ENCODE measurements around the gene SYT12.

The SYT12 gene

DNA sequence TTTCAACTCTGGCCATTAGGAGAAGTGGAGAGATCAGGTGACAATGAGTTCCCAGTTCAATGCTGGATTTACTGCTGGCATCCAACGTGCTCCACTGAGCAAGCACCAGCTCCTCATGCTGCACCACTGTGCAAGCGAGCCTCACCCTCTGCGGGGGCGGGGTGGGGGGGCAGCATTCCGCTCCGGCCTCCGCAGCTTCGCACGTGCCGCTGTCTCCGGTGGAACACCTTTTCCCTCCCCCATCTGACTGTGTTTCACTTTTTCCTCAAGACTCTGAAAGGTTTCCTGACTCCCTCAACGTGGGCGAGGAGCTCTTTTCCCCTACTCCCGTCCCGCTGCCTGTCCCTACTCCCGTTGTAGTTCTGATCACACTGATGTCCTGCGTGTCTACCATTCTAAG lies 32.9 kb downstream of the SYT12 start:
- Mint-ChIP-seq H3K27me3 (peaks cover 4% of the 10 kb centered on the region), H3K4me3 (peak overlapping the region; percentile 74)

GRCh38 chr11:67056267-67057204 lies 33.6 kb downstream of the SYT12 start, which contains the start of gene RHOD:
RHOD (plus strand) TSS chr11:67056847; CDS start chr11:67056903, 56 bp downstream.
- Mint-ChIP-seq H3K36me3 (no peaks in the 10 kb centered on the region), H3K27me3 (peaks cover 4% of the 10 kb centered on the region), H3K27ac (peak within 1 kb of the TSS; percentile 65), H3K4me1 (peaks cover 13% of the 10 kb centered on the region), H3K4me3 (peak within 1 kb of the TSS; percentile 74), H3K9me3 (no peaks in the 10 kb centered on the region)

More for the DNA sequence above, 32.9 kb downstream of the SYT12 start:
- H3K9me3 Mint-ChIP-seq = no peaks in the 10 kb centered on the region
- no peak overlapping the region for H3K27ac Mint-ChIP-seq
- no peaks in the 10 kb centered on the region for H3K36me3 Mint-ChIP-seq
- H3K4me1 Mint-ChIP-seq = peaks cover 13% of the 10 kb centered on the region

DNA sequence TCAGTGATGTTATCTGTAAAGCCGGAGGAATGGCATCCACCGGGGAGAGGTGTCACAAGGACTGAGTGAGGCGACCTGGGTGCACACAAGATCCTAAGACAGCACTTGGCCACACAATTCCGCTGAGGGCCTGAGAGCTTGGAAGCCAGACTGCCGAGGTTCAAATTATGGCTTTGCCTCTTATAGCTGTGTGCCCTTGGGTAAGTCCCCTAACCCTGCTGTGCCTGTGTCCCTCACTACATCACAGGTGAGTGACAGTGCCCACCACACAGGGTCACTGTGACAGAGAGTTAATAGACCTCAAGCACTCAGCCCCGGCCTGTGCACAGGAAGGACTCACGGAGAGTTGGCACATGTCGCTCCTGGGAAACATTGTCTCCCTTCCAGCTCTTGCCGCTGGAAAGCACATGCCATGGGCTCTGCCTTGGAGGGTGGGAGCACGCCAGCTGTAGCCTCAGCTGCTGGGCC lies 34.3 kb downstream of the SYT12 start:
- no peaks in the 10 kb centered on the region for H3K9me3 Mint-ChIP-seq
- H3K36me3 Mint-ChIP-seq = no peaks in the 10 kb centered on the region
- H3K4me1 Mint-ChIP-seq = peaks cover 13% of the 10 kb centered on the region
- H3K4me3 Mint-ChIP-seq = peak overlapping the region; percentile 64
- H3K27me3 Mint-ChIP-seq = peaks cover 4% of the 10 kb centered on the region
- no peak overlapping the region for H3K27ac Mint-ChIP-seq

GRCh38 chr11:67058506-67058905 lies 35.6 kb downstream of the SYT12 start:
- Mint-ChIP-seq H3K27ac (no peak overlapping the region), H3K4me3 (no peak overlapping the region), H3K4me1 (peaks cover 13% of the 10 kb centered on the region), H3K9me3 (no peaks in the 10 kb centered on the region), H3K27me3 (no peaks in the 10 kb centered on the region), H3K36me3 (no peaks in the 10 kb centered on the region)

DNA sequence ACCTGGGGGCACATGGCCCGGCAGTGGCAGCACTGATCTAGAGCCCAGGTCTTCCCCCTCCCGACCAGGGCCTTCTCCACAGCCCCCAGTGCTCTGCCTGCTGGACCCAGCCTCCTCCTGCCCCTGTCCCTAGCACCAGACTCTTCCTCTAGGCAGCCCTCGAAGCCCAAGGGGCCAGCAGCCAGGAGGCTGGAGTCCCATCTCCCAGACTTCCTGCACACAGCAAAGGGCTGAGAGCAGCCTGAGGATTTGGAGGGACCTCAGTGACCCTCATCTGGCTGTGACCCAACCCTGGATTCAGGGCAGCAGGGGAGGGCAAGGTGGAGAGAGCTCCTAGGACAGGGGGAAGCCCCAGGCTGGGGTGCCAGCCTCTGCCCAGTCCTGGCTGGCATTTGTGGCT lies 36.7 kb downstream of the SYT12 start:
- no peaks in the 10 kb centered on the region for H3K27me3 Mint-ChIP-seq
- H3K4me3 Mint-ChIP-seq = no peak overlapping the region

GRCh38 chr11:67060111-67060522 lies 37.2 kb downstream of the SYT12 start:
- Mint-ChIP-seq H3K4me3 (no peak overlapping the region), H3K27ac (no peak overlapping the region), H3K9me3 (no peaks in the 10 kb centered on the region)

More for the DNA sequence above, 36.7 kb downstream of the SYT12 start:
- H3K27ac Mint-ChIP-seq = no peak overlapping the region
- no peaks in the 10 kb centered on the region for H3K9me3 Mint-ChIP-seq
- H3K4me1 Mint-ChIP-seq = peaks cover 13% of the 10 kb centered on the region
- H3K36me3 Mint-ChIP-seq = no peaks in the 10 kb centered on the region

GRCh38 chr11:67062526-67063373 lies 39.8 kb downstream of the SYT12 start:
- Mint-ChIP-seq H3K36me3 (no peaks in the 10 kb centered on the region), H3K27ac (no peak overlapping the region), H3K4me3 (no peak overlapping the region), H3K4me1 (no peaks in the 10 kb centered on the region), H3K9me3 (no peaks in the 10 kb centered on the region), H3K27me3 (no peaks in the 10 kb centered on the region)

More at GRCh38 chr11:67060111-67060522, 37.2 kb downstream of the SYT12 start:
- Mint-ChIP-seq H3K27me3 (no peaks in the 10 kb centered on the region), H3K36me3 (no peaks in the 10 kb centered on the region), H3K4me1 (peaks cover 13% of the 10 kb centered on the region)

DNA sequence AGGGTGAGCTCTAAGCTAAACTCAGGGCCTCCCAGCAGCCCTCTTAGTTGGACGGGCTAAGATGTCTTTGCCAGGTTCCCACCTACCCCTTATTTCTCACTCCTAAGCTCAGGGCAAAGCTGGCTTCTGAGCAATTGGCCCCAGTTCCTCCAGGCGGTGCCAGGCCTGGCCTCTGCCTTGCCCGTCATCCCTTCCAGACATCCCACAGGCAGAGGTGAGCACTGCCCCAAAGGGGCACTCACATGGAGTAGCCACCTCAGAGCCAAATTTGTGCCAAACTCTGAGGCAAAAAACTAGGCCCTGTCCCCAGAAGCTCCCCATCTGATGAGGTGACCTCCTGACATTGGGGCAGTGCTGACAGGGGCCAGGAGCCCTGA lies 43.4 kb downstream of the SYT12 start:
- Mint-ChIP-seq H3K36me3 (no peaks in the 10 kb centered on the region), H3K9me3 (no peaks in the 10 kb centered on the region), H3K27ac (no peak overlapping the region), H3K27me3 (no peaks in the 10 kb centered on the region), H3K4me1 (no peaks in the 10 kb centered on the region), H3K4me3 (no peak overlapping the region)

DNA sequence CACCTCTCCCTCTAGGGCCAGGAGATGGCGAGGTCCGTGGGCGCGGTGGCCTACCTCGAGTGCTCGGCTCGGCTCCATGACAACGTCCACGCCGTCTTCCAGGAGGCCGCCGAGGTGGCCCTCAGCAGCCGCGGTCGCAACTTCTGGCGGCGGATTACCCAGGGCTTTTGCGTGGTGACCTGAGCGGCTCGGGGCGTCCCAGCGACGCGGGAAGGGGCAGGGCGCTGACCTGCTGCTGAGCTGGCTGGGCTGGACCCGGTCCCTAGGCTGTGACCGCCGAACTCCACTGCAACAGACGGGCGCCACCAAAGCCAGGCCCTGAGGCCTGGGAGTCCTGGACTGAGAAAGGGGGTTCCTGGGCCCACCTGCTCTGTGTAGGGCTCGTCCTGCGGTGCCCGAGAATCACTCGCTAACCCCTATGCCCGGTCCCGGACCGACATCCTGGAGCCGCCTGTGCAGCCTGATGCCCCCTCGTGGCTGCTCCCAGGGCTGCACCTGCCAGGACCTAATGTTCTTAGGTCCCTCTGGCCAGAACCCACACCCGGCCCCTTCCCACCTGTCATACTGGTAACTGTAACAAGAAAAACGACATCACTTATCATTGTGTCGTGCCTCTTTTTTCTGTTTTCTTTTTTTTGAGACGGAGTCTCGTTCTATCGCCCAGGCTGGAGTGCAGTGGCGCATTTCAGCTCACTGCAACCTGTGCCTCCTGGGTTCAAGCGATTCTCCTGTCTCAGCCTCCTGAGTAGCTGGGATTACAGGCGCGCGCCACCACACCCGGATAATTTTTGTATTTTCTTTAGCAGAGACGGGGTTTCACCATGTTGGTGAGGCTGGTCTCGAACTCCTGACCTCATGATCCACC lies 48.7 kb downstream of the SYT12 start:
- peaks cover 3% of the 10 kb centered on the region for H3K4me1 Mint-ChIP-seq
- H3K36me3 Mint-ChIP-seq = no peaks in the 10 kb centered on the region
- H3K27me3 Mint-ChIP-seq = no peaks in the 10 kb centered on the region
- H3K4me3 Mint-ChIP-seq = peak overlapping the region; percentile 58
- no peaks in the 10 kb centered on the region for H3K9me3 Mint-ChIP-seq
- no peak overlapping the region for H3K27ac Mint-ChIP-seq

- H3K9me3 Mint-ChIP-seq = no peaks in the 10 kb centered on the region
- H3K27ac Mint-ChIP-seq = no peak overlapping the region
- H3K27me3 Mint-ChIP-seq = no peaks in the 10 kb centered on the region
- H3K4me3 Mint-ChIP-seq = no peak overlapping the region
- H3K4me1 Mint-ChIP-seq = peaks cover 3% of the 10 kb centered on the region
- H3K36me3 Mint-ChIP-seq = no peaks in the 10 kb centered on the region
Observed at GRCh38 chr11:67072295-67072694, 49.4 kb downstream of the SYT12 start.

DNA sequence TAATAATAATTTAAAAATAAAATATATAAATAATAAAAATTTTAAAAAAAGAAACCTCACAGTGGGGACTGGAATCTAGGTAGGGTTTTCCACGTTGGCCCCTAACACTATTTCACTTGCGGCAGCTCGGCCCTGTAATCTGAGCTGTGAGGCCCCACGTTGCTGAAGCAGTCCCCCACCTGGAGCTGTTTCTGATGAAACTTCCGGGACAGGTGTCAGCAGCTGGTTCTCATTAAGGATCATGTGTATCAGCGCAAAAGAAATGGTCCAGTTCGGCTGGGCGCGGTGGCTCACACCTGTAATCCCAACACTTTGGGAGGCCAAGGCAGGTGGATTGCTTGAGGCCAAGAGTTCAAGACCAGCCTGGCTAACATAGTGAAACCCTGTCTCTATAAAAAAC lies 51.0 kb downstream of the SYT12 start:
- no peaks in the 10 kb centered on the region for H3K36me3 Mint-ChIP-seq
- peaks cover 3% of the 10 kb centered on the region for H3K4me1 Mint-ChIP-seq
- H3K27me3 Mint-ChIP-seq = no peaks in the 10 kb centered on the region

DNA sequence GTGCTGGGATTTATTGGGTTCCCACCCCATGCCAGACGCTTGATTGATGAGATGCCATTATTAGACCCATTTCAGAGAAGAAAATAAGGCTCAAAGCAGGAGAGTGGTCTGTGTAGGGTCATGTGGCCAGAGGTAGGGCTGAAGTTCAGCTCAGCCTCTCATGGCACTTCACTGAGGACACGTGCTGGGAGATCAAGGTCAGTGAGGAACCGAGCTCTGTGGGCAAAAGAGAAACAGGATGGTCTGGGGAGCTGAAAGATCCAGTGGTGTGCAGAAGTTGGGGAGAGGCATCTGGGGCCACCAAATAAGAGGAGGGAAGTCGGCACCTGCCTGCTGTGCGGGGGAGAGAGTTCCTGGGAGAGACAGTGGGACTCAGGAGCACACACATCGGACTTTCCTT lies 53.3 kb downstream of the SYT12 start:
- Mint-ChIP-seq H3K27ac (no peak overlapping the region), H3K27me3 (no peaks in the 10 kb centered on the region), H3K4me1 (peaks cover 3% of the 10 kb centered on the region), H3K9me3 (no peaks in the 10 kb centered on the region), H3K4me3 (no peak overlapping the region), H3K36me3 (no peaks in the 10 kb centered on the region)

More for the DNA sequence above, 51.0 kb downstream of the SYT12 start:
- Mint-ChIP-seq H3K4me3 (no peak overlapping the region), H3K27ac (no peak overlapping the region), H3K9me3 (no peaks in the 10 kb centered on the region)

DNA sequence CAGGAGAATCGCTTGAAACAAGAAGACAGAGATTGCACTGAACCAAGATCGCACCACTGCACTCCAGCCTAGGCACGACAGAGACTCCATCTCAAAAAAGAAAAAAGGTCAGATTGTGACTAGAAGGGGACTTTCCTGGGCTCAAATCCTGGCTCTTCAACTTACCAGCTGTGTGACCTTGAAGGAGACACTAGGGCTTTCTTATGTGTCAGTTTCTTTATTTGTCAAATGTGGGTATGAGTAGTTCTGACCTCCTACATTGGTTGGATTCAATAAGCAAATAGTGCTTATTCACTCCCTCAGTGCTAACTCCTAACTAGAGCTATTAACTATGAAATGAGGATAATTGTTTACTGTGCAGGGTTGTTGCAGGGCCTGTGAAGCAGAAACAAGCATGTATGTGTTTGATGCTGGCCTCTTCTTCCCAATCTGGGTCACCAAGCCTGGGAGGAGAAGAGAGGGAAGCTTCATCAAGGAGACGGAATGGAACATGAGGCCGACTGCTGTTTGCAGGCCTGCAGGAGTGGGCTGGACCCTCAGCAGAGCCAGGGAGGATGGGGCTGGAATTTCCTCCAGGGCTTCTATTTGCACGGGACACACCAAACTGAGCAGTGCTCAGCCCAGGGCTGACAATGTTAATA lies 56.3 kb downstream of the SYT12 start:
- Mint-ChIP-seq H3K4me1 (peaks cover 10% of the 10 kb centered on the region), H3K9me3 (no peaks in the 10 kb centered on the region), H3K36me3 (no peaks in the 10 kb centered on the region), H3K4me3 (no peak overlapping the region), H3K27ac (no peak overlapping the region), H3K27me3 (no peaks in the 10 kb centered on the region)

DNA sequence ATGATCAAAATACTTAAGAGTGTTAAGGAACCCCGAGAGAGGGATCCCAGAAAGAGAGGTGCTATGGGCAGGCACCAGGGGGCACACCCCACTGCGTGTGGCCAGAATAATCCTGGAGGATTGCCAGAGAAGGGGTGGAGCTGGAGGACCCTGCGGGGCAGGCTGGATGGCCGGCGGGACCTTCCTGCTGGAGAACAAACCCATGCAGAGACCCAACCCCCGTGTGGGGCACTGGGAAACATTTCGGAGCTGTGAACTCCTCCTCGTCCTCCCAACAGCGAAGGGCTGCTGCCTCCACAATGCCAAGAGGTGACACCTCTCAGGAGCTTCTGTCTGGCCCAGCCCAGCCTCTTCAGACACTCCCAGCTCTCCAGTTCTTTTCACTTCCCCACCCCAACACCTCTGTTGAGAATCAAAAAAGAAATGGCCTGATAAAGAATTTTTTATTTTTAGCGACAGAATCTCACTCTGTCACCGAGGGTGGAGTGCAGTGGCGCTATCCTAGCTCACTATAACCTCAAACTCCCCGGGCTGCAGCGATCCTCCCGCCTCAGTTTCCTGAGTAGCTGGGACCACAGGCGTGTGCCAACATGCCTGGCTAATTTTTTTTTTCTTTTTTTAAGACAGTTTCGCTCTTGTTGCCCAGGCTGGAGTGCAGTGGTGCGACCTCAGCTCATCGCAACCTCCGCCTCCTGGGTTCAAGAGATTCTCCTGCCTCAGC lies 59.3 kb downstream of the SYT12 start:
- no peak overlapping the region for H3K27ac Mint-ChIP-seq
- H3K36me3 Mint-ChIP-seq = no peaks in the 10 kb centered on the region
- peaks cover 10% of the 10 kb centered on the region for H3K4me1 Mint-ChIP-seq
- peak overlapping the region; percentile 61 for H3K4me3 Mint-ChIP-seq
- no peaks in the 10 kb centered on the region for H3K27me3 Mint-ChIP-seq
- H3K9me3 Mint-ChIP-seq = no peaks in the 10 kb centered on the region
